ENCODE results near the gene GTPBP1.

GRCh38 chr22:38698407-38699094, 7.2 kb upstream of the GTPBP1 start:
- no peak for TF ChIP-seq E2F1 (CRISPR knock-in tag; IDR thresholded peaks at IDR 0.05)
- no peak for TF ChIP-seq SIN3B (IDR thresholded peaks at IDR 0.05; ENCODE audit: low read length)
- TF ChIP-seq CTCF (CRISPR knock-in tag; IDR thresholded peaks at IDR 0.05) = no peak
- TF ChIP-seq POLR2AphosphoS5 (IDR thresholded peaks at IDR 0.05; ENCODE audit: low read depth, low read length) = no peak
- TF ChIP-seq POLR2A (IDR thresholded peaks at IDR 0.05; ENCODE audit: insufficient read depth in 1 of 2, low read depth in 2 of 2, low read length in 2 of 2) = no peak
- no peak for TF ChIP-seq SETDB1 (CRISPR knock-in tag; IDR thresholded peaks at IDR 0.05; ENCODE audit: borderline replicate concordance)
- TF ChIP-seq ZNF121 (CRISPR knock-in tag; IDR thresholded peaks at IDR 0.05) = no peak
- no peak for TF ChIP-seq SMARCE1 (IDR thresholded peaks at IDR 0.05; ENCODE audit: borderline replicate concordance)
- TF ChIP-seq RFX5 (IDR thresholded peaks at IDR 0.05; ENCODE audit: low read depth, low read length) = no peak
- TF ChIP-seq HNF1B (CRISPR knock-in tag; IDR thresholded peaks at IDR 0.05) = no peak
- TF ChIP-seq ZNF550 (CRISPR knock-in tag; IDR thresholded peaks at IDR 0.05; ENCODE audit: borderline replicate concordance) = no peak
